Measurements from ENCODE around the gene NCOA1. TPM values are rescaled to one million over a fixed set of nuclear protein-coding genes. Genes with fewer than 3 reads are reported as not detected.

The NCOA1 gene
- total and polyA plus RNA-seq, 10 of the 15 experiments (the other 5 are each of a cell fraction or from before 2014, with no cell fraction given) = 1.8 to 35.6 (median 6.1) TPM

DNA sequence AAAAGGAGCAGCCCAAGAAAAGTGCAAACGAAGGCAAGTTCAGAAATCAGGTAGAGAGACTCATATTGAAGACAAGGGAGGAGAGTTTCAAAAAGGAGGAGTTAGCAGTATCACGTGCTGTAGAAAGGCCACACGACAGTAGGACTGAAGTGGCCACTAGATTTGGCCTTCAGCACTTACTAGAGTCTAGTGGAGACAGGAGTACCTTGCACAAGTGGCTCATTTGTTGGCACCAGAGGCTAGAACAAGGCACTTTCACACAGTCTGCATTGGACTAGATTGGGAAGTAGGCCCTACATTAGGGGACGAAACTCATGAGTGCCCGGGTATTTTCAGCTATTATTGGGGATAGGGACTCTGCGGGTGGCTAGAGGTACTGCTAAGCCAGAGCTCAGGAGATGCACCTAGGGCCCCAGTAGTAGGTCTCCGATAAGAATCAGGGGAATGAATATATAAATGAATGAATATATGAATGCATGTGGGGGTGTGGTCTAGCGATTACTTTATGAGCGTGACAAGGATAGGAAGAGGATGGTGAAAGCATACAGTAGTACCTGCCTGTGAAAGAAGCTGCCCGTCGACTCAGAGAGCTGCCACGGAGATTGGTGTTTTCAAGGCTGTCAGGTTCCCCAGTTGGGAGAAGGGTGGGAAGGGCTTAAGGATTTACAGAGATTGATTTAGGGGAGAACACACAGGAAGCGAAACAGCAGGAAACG lies 1.4 kb upstream of the NCOA1 start:
- RAD21 ChIA-PET (ENCODE audit: unreplicated experiment) = no interaction called here
- Histone ChIP-seq H3K4me2 (ENCODE audit: control insufficient read depth, insufficient read depth) (peak overlapping the region; percentile 95), H3K4me3 (peak overlapping the region; percentile 85), H3K36me3 (ENCODE audit: control insufficient read depth in 2 of 2, insufficient read depth in 2 of 2, low read length in 1 of 2) (no peaks in the 10 kb centered on the region), H3K4me1 (ENCODE audit: control insufficient read depth, insufficient read depth, low read length) (peaks cover 8% of the 10 kb centered on the region), H4K20me1 (ENCODE audit: control insufficient read depth, insufficient read depth) (no peaks in the 10 kb centered on the region), H3K79me2 (ENCODE audit: control insufficient read depth, insufficient read depth, low read length) (peaks cover 35% of the 10 kb centered on the region), H3K27me3 (replicated peaks in 1 of 2; ENCODE audit: control insufficient read depth in 2 of 2, insufficient read depth in 2 of 2, low read length in 1 of 2) (no peaks in the 10 kb centered on the region), H3K9me3 (replicated peaks; ENCODE audit: control insufficient read depth, insufficient read depth, low read length) (no peaks in the 10 kb centered on the region; the same call in 2 of the 3 replicates), H2AFZ (ENCODE audit: control insufficient read depth, low read depth, low read length) (peak overlapping the region; percentile 85), H3K27ac (ENCODE audit: control insufficient read depth, insufficient read depth) (peak overlapping the region; percentile 71; the same call in 1 of the 2 replicates), H3K9ac (ENCODE audit: control insufficient read depth, insufficient read depth, low read length) (peak overlapping the region; percentile 76; the same call in 1 of the 2 replicates)
- in situ Hi-C loops (cut with MboI) = no loop called here
- no TSS peak for BruUV-seq (replicated peaks)
- POLR2A ChIA-PET = interaction anchor here (0.7 to 1.1 kb wide), 3 partner anchors 18 to 98 kb away, joined by 3 to 6 read pairs (median 3); no protein-coding TSS in a partner anchor
- WGBS (ENCODE audit: insufficient coverage, insufficient replicate concordance, low lambda C conversion rate, missing lambda C conversion rate) = 78% methylated on average over 14 of the region's 14 CpGs
- FAIRE-seq (no peak), DNase-seq (ENCODE audit: low read depth, low spot score) (no peak), ATAC-seq (no peak)
- SMC1A ChIA-PET (ENCODE audit: uncharacterized antibody, unreplicated experiment) = interaction anchor here (0.7 to 1.1 kb wide), 2 partner anchors 18 to 67 kb away, joined by 3 to 4 read pairs; no protein-coding TSS in a partner anchor
- intact Hi-C loops (cut with micrococcal nuclease; ENCODE audit: unreplicated experiment) = loop anchor here (5.0 to 10.0 kb wide), 2 partner anchors 88 to 305 kb away; partner anchors contain the start of genes CENPO and PTRHD1
- CTCF ChIA-PET = interaction anchor here (0.5 kb wide), 1 partner anchor 665 kb away, joined by 3 read pairs; no protein-coding TSS in a partner anchor
- TF ChIP-seq TCF7 (IDR thresholded peaks at IDR 0.05; ENCODE audit: borderline replicate concordance) (no peak), MEF2A (IDR thresholded peaks at IDR 0.05; ENCODE audit: insufficient read depth, low read depth, low read length) (no peak), CBFB (IDR thresholded peaks at IDR 0.05; ENCODE audit: low read depth) (no peak), SMARCA5 (IDR thresholded peaks at IDR 0.05) (no peak), ZNF24 (IDR thresholded peaks at IDR 0.05) (no peak), NRF1 (conservative IDR thresholded peaks at IDR 0.05; ENCODE audit: low read depth, low read length) (no peak), IRF4 (IDR thresholded peaks at IDR 0.05; ENCODE audit: low read depth, low read length) (no peak), HCFC1 (IDR thresholded peaks at IDR 0.05; ENCODE audit: low read length) (no peak), NR2C1 (IDR thresholded peaks at IDR 0.05) (no peak), POLR2A (IDR thresholded peaks at IDR 0.05; ENCODE audit: low read depth, low read length) (no peak), EP300 (IDR thresholded peaks at IDR 0.05; ENCODE audit: borderline replicate concordance in 1 of 2, control insufficient read depth in 1 of 2, low read depth in 2 of 2, low read length in 2 of 2) (no peak), IKZF2 (IDR thresholded peaks at IDR 0.05) (no peak), EZH2 (IDR thresholded peaks at IDR 0.05; ENCODE audit: borderline replicate concordance, control insufficient read depth, low read depth, low read length) (no peak), POU2F2 (IDR thresholded peaks at IDR 0.05; ENCODE audit: borderline replicate concordance, low read depth, low read length) (no peak), YBX1 (IDR thresholded peaks at IDR 0.05) (no peak), FOXM1 (IDR thresholded peaks at IDR 0.05; ENCODE audit: low read depth, low read length) (no peak)
- TF ChIP-seq, protein P1, sequence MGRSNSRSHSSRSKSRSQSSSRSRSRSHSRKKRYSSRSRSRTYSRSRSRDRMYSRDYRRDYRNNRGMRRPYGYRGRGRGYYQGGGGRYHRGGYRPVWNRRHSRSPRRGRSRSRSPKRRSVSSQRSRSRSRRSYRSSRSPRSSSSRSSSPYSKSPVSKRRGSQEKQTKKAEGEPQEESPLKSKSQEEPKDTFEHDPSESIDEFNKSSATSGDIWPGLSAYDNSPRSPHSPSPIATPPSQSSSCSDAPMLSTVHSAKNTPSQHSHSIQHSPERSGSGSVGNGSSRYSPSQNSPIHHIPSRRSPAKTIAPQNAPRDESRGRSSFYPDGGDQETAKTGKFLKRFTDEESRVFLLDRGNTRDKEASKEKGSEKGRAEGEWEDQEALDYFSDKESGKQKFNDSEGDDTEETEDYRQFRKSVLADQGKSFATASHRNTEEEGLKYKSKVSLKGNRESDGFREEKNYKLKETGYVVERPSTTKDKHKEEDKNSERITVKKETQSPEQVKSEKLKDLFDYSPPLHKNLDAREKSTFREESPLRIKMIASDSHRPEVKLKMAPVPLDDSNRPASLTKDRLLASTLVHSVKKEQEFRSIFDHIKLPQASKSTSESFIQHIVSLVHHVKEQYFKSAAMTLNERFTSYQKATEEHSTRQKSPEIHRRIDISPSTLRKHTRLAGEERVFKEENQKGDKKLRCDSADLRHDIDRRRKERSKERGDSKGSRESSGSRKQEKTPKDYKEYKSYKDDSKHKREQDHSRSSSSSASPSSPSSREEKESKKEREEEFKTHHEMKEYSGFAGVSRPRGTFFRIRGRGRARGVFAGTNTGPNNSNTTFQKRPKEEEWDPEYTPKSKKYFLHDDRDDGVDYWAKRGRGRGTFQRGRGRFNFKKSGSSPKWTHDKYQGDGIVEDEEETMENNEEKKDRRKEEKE (IDR thresholded peaks at IDR 0.05) = no peak
- TF ChIP-seq, protein P2, sequence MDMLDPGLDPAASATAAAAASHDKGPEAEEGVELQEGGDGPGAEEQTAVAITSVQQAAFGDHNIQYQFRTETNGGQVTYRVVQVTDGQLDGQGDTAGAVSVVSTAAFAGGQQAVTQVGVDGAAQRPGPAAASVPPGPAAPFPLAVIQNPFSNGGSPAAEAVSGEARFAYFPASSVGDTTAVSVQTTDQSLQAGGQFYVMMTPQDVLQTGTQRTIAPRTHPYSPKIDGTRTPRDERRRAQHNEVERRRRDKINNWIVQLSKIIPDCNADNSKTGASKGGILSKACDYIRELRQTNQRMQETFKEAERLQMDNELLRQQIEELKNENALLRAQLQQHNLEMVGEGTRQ (IDR thresholded peaks at IDR 0.05; ENCODE audit: borderline replicate concordance, low read depth, low read length) = no peak
- TF ChIP-seq, protein P3, sequence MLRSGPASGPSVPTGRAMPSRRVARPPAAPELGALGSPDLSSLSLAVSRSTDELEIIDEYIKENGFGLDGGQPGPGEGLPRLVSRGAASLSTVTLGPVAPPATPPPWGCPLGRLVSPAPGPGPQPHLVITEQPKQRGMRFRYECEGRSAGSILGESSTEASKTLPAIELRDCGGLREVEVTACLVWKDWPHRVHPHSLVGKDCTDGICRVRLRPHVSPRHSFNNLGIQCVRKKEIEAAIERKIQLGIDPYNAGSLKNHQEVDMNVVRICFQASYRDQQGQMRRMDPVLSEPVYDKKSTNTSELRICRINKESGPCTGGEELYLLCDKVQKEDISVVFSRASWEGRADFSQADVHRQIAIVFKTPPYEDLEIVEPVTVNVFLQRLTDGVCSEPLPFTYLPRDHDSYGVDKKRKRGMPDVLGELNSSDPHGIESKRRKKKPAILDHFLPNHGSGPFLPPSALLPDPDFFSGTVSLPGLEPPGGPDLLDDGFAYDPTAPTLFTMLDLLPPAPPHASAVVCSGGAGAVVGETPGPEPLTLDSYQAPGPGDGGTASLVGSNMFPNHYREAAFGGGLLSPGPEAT (IDR thresholded peaks at IDR 0.05; ENCODE audit: low read depth) = no peak

Measured in GM12878 (cell line).